ENCODE data around the gene ITIH4.

ITIH4 gene

GRCh38 chr3:52773361-52774065 lies 57.0 kb downstream of the ITIH4 start:
- H3K4me1 ChIP-seq (ENCODE audit: control insufficient read depth in 1 of 2, insufficient read depth in 1 of 2, low read depth in 1 of 2, low read length in 1 of 2), result peaks cover 11 to 17% of the 10 kb centered on the region in 2 experiments
- H3K9me3 ChIP-seq, result no peaks in the 10 kb centered on the region
- H3K4me3 ChIP-seq (ENCODE audit: low read depth in 1 of 2, low read length in 1 of 2), result no peak overlapping the region
- TF ChIP-seq, protein P1, sequence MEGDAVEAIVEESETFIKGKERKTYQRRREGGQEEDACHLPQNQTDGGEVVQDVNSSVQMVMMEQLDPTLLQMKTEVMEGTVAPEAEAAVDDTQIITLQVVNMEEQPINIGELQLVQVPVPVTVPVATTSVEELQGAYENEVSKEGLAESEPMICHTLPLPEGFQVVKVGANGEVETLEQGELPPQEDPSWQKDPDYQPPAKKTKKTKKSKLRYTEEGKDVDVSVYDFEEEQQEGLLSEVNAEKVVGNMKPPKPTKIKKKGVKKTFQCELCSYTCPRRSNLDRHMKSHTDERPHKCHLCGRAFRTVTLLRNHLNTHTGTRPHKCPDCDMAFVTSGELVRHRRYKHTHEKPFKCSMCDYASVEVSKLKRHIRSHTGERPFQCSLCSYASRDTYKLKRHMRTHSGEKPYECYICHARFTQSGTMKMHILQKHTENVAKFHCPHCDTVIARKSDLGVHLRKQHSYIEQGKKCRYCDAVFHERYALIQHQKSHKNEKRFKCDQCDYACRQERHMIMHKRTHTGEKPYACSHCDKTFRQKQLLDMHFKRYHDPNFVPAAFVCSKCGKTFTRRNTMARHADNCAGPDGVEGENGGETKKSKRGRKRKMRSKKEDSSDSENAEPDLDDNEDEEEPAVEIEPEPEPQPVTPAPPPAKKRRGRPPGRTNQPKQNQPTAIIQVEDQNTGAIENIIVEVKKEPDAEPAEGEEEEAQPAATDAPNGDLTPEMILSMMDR (IDR thresholded peaks at IDR 0.05), result no peak
- no peaks in the 10 kb centered on the region for H3K36me3 ChIP-seq
- no peak overlapping the region for H3K27ac ChIP-seq
- H3K27me3 ChIP-seq, result no peaks in the 10 kb centered on the region

- H3K4me1 ChIP-seq (ENCODE audit: control insufficient read depth in 1 of 2, insufficient read depth in 1 of 2, low read depth in 1 of 2, low read length in 1 of 2), result peaks cover 11 to 17% of the 10 kb centered on the region in 2 experiments
- H3K27ac ChIP-seq, result no peak overlapping the region
- H3K4me3 ChIP-seq (ENCODE audit: low read depth in 1 of 2, low read length in 1 of 2), result peak overlapping the region in 1 of 2 experiments; percentile 72
- H3K9me3 ChIP-seq, result no peaks in the 10 kb centered on the region
- TF ChIP-seq, protein P1 (IDR thresholded peaks at IDR 0.05), result no peak
- no peaks in the 10 kb centered on the region for H3K27me3 ChIP-seq
- peaks cover 6% of the 10 kb centered on the region for H3K36me3 ChIP-seq
Measured at GRCh38 chr3:52771702-52772101, 58.8 kb downstream of the ITIH4 start.

DNA sequence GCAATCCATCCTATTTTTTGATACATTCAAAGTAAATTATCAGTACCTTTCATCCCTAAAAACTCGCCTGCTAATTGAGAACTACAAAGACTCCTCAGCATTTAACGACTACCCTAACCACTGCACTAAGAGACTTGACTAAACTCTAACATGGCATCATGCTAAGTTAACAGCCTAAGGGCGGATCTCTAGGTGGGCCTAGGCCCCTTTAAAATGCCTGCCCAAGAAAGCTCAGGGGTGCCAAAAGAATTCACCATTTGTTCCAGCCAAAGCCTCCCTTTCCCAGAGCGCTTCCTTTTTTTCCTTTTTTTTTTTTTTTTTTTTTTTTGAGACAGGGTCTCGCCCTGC lies 59.2 kb downstream of the ITIH4 start:
- no peaks in the 10 kb centered on the region for H3K9me3 ChIP-seq
- peaks cover 6% of the 10 kb centered on the region for H3K36me3 ChIP-seq
- peaks cover 11 to 17% of the 10 kb centered on the region in 2 experiments for H3K4me1 ChIP-seq (ENCODE audit: control insufficient read depth in 1 of 2, insufficient read depth in 1 of 2, low read depth in 1 of 2, low read length in 1 of 2)
- H3K27me3 ChIP-seq, result no peaks in the 10 kb centered on the region
- H3K27ac ChIP-seq, result peak overlapping the region; percentile 82
- peak overlapping the region; percentile 72 to 82 for H3K4me3 ChIP-seq (ENCODE audit: low read depth in 1 of 2, low read length in 1 of 2)
- TF ChIP-seq, protein P1 (IDR thresholded peaks at IDR 0.05), result no peak

GRCh38 chr3:52770496-52771333 lies 59.8 kb downstream of the ITIH4 start, which contains the start of gene NEK4:
Gene NEK4 (minus strand): TSS chr3:52770940. CDS start chr3:52770746, 194 bp downstream.
- H3K27ac ChIP-seq, result peak within 1 kb of the TSS; percentile 82
- TF ChIP-seq, protein P1 (IDR thresholded peaks at IDR 0.05), result no peak
- H3K4me1 ChIP-seq (ENCODE audit: control insufficient read depth in 1 of 2, insufficient read depth in 1 of 2, low read depth in 1 of 2, low read length in 1 of 2), result peaks cover 11 to 17% of the 10 kb centered on the region in 2 experiments
- peaks cover 12% of the 10 kb centered on the region for H3K36me3 ChIP-seq
- peak within 1 kb of the TSS; percentile 72 to 82 for H3K4me3 ChIP-seq (ENCODE audit: low read depth in 1 of 2, low read length in 1 of 2)
- H3K9me3 ChIP-seq, result no peaks in the 10 kb centered on the region
- H3K27me3 ChIP-seq, result no peaks in the 10 kb centered on the region

DNA sequence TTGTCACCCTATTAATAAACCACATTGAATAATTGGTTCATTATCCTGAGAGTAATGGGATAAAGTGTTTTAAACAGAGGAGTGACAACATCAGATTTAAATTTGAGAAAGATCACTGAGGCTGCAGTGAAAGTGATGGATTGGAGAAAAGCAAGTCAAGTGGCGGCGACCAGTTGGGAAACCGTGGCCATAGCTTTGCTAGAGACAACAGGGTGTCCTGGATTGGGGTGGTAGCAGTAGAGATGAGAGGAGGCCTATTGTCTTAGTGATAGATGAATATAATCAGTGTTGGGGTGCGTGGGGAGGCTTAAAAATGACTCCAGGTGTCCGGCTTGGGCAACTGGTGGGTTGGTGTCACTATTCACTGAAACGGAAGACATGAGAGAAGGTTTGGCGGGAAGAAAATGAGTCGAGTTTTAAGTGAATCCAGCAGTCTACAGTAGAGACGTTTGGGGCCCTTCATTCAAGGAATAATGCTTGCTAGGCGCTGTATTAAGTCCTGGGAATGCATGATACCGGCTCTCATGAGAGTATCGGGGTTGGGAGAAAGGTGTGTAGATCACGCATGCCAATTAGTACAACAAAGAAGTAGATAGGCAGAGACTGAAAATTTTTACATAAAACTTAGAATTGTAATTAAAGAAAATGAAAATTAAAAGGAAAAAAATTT lies 60.6 kb downstream of the ITIH4 start:
- Histone ChIP-seq H3K36me3 (peaks cover 20% of the 10 kb centered on the region), H3K27ac (peak overlapping the region; percentile 82), H3K27me3 (no peaks in the 10 kb centered on the region), H3K9me3 (no peaks in the 10 kb centered on the region), H3K4me3 (ENCODE audit: low read depth in 1 of 2, low read length in 1 of 2) (peak overlapping the region; percentile 72 to 82), H3K4me1 (ENCODE audit: control insufficient read depth in 1 of 2, insufficient read depth in 1 of 2, low read depth in 1 of 2, low read length in 1 of 2) (peaks cover 11 to 17% of the 10 kb centered on the region in 2 experiments)
- TF ChIP-seq, protein P1 (IDR thresholded peaks at IDR 0.05), result no peak

Measured in neutrophil (primary cell).